Activated CD4-positive, alpha-beta T cell treated with anti-CD3 and anti-CD28 coated beads for 36 hours (primary cell): ENCODE measurements around the gene PCDHGB2. TPM values are rescaled to one million over a fixed set of nuclear protein-coding genes. Genes with fewer than 3 reads are reported as not detected.
"Not testable (repeated sequence)": the region's sequence is repeated elsewhere in the genome, so short reads cannot be mapped to it uniquely, and the experiment has no call there.

ENCODE experiments used
- ATAC-seq: fragments of 200-7000 bp; cut with Tn5 transposase; one replicate; pipeline ENCODE4 v1.10.0; 2021; ENCODE audit warnings: mild to moderate bottlenecking, moderate library complexity
- CTCF ChIA-PET: fragments of 350-600 bp; sonication (Branson Sonifier 250); formaldehyde crosslinking; loops from one replicate; lab custom pipeline; 2021; ENCODE audit warnings: antibody characterized with exemption; lab: Charles Lee
- POLR2A ChIA-PET: fragments of 350-600 bp; sonication (Branson Sonifier 250); formaldehyde crosslinking; loops from one replicate; lab custom pipeline; 2021; ENCODE audit warnings: antibody characterized with exemption, inconsistent platforms; lab: Charles Lee
- DNase-seq: peaks from one replicate; pipeline ENCODE4 v3.0.0-alpha.2; 2020
- H3K27ac Mint-ChIP-seq: one replicate; pipeline ENCODE4 v1.8.0; 2021; ENCODE audit warnings: mixed read lengths
- H3K27me3 Mint-ChIP-seq: one replicate; pipeline ENCODE4 v1.8.0; 2021; ENCODE audit warnings: mixed read lengths
- H3K36me3 Mint-ChIP-seq: one replicate; pipeline ENCODE4 v1.8.0; 2021; ENCODE audit warnings: low read depth, mixed read lengths
- H3K4me1 Mint-ChIP-seq: one replicate; pipeline ENCODE4 v1.8.0; 2021; ENCODE audit warnings: mixed read lengths
- H3K4me3 Mint-ChIP-seq: one replicate; pipeline ENCODE4 v1.8.0; 2021; ENCODE audit warnings: mild to moderate bottlenecking, moderate library complexity, mixed read lengths
- H3K9me3 Mint-ChIP-seq: one replicate; pipeline ENCODE4 v1.8.0; 2021; ENCODE audit warnings: low read depth, mixed read lengths
- intact Hi-C, 2 experiments: fragments of 100-400 bp; cut with DNase I in 1 of 2; cut with micrococcal nuclease in 1 of 2; formaldehyde crosslinking; loops; one replicate each; pipeline versions ENCODE4 v1.14.2 to v1.15.1; 2022 to 2024; cut with DNase I, micrococcal nuclease
- total RNA-seq, 2 experiments: library from RNA; stranded (reverse); gene quantifications; one replicate each; pipeline ENCODE4 v1.2.3, GENCODE V29; 2021

The PCDHGB2 gene
- total RNA-seq, 2 experiments from 2014 or later = 0.07 to 0.18 TPM

GRCh38 chr5:141399555-141400258, 39.9 kb downstream of the PCDHGB2 start:
- ATAC-seq = no peak
- Mint-ChIP-seq H3K9me3 (peaks cover 6% of the 10 kb centered on the region), H3K4me1 (no peaks in the 10 kb centered on the region), H3K27me3 (peaks cover 56% of the 10 kb centered on the region), H3K27ac (no peak overlapping the region), H3K36me3 (peaks cover 17% of the 10 kb centered on the region), H3K4me3 (no peak overlapping the region)
- POLR2A ChIA-PET = no interaction called here
- no peak for DNase-seq
- CTCF ChIA-PET = interaction anchor here (0.7 to 2.3 kb wide), 6 partner anchors 9 to 158 kb away, joined by 3 to 8 read pairs (median 3); partner anchors contain the start of gene TAF7
- intact Hi-C loops = loop anchor here in 1 of 2 experiments (10.0 kb wide), 1 partner anchor 525 kb away; the partner anchor contains the start of gene PCDHA12

GRCh38 chr5:141402553-141403243, 42.9 kb downstream of the PCDHGB2 start, which contains the start of gene PCDHGA9:
Gene PCDHGA9 (plus strand): TSS chr5:141402778. CDS start chr5:141402953, 175 bp downstream.
- Mint-ChIP-seq H3K4me3 (no peak within 1 kb of the TSS), H3K9me3 (peaks cover 10% of the 10 kb centered on the region), H3K27ac (no peak within 1 kb of the TSS), H3K36me3 (peaks cover 11% of the 10 kb centered on the region), H3K4me1 (no peaks in the 10 kb centered on the region), H3K27me3 (peaks cover 56% of the 10 kb centered on the region)
- DNase-seq = peak; percentile 46
- CTCF ChIA-PET = interaction anchor here (0.6 to 1.5 kb wide), 12 partner anchors 10 to 956 kb away, joined by 3 to 15 read pairs (median 4); partner anchors contain the start of genes PCDHGA10, PCDHGA11 and PCDHGB7
- ATAC-seq = no peak
- intact Hi-C loops = loop anchor here in 1 of 2 experiments (10.0 kb wide), 1 partner anchor 528 kb away; the partner anchor contains the start of gene PCDHA12
- POLR2A ChIA-PET = no interaction called here

GRCh38 chr5:141403387-141403786, 43.6 kb downstream of the PCDHGB2 start:
- Mint-ChIP-seq H3K9me3 (peaks cover 12% of the 10 kb centered on the region), H3K4me3 (no peak overlapping the region), H3K36me3 (peaks cover 13% of the 10 kb centered on the region), H3K4me1 (no peaks in the 10 kb centered on the region), H3K27ac (no peak overlapping the region), H3K27me3 (peaks cover 62% of the 10 kb centered on the region)
- CTCF ChIA-PET = interaction anchor here (0.6 to 1.5 kb wide), 12 partner anchors 10 to 207 kb away, joined by 3 to 15 read pairs (median 4); partner anchors contain the start of genes PCDHGA10, PCDHGA11 and PCDHGB7
- POLR2A ChIA-PET = no interaction called here
- no peak for ATAC-seq
- DNase-seq = no peak
- intact Hi-C loops = loop anchor here in 1 of 2 experiments (10.0 kb wide), 1 partner anchor 529 kb away; the partner anchor contains the start of gene PCDHA12

GRCh38 chr5:141407790-141408505, 48.2 kb downstream of the PCDHGB2 start, which contains the start of gene PCDHGB6:
Gene PCDHGB6 (plus strand): TSS chr5:141408021. CDS start chr5:141408203, 182 bp downstream.
- Mint-ChIP-seq H3K4me3 (peak within 1 kb of the TSS; percentile 48), H3K36me3 (peaks cover 16% of the 10 kb centered on the region), H3K9me3 (peaks cover 19% of the 10 kb centered on the region), H3K27me3 (peaks cover 60% of the 10 kb centered on the region)
- DNase-seq = peak; percentile 74
- H3K27ac Mint-ChIP-seq, H3K4me1 Mint-ChIP-seq, POLR2A ChIA-PET: not testable (repeated sequence)
- ATAC-seq = peak; percentile 80
- intact Hi-C loops = loop anchor here (5.0 to 10.0 kb wide), 2 partner anchors 36 to 533 kb away; partner anchors contain the start of genes PCDHGA6 (in 2 of the 2), PCDHGB3 (in 2 of the 2) and PCDHA12 (in 1 of the 2)
- CTCF ChIA-PET = interaction anchor here (1.0 to 3.9 kb wide), 17 partner anchors 9 to 226 kb away, joined by 3 to 23 read pairs (median 4); partner anchors contain the start of genes DIAPH1, PCDHGA1, PCDHGA11 and PCDHGA12

GRCh38 chr5:141409598-141410306, 50.0 kb downstream of the PCDHGB2 start:
- H3K4me3 Mint-ChIP-seq = no peak overlapping the region
- H3K4me1 Mint-ChIP-seq = peaks cover 8% of the 10 kb centered on the region
- peaks cover 63% of the 10 kb centered on the region for H3K27me3 Mint-ChIP-seq
- DNase-seq = no peak
- ATAC-seq = no peak
- H3K9me3 Mint-ChIP-seq = peaks cover 19% of the 10 kb centered on the region
- H3K27ac Mint-ChIP-seq = no peak overlapping the region
- CTCF ChIA-PET = interaction anchor here (0.7 kb wide), 1 partner anchor 71 kb away, joined by 3 read pairs; no protein-coding TSS in a partner anchor
- intact Hi-C loops = loop anchor here (5.0 to 10.0 kb wide), 2 partner anchors 37 to 535 kb away; partner anchors contain the start of genes PCDHGA6 (in 2 of the 2), PCDHGB3 (in 2 of the 2) and PCDHA12 (in 1 of the 2)
- H3K36me3 Mint-ChIP-seq = peaks cover 16% of the 10 kb centered on the region
- POLR2A ChIA-PET = no interaction called here

GRCh38 chr5:141411575-141411974, 51.8 kb downstream of the PCDHGB2 start:
- DNase-seq (no peak), ATAC-seq (no peak)
- Mint-ChIP-seq H3K27me3 (peaks cover 62% of the 10 kb centered on the region), H3K9me3 (peaks cover 16% of the 10 kb centered on the region), H3K4me1 (peaks cover 8% of the 10 kb centered on the region), H3K27ac (no peak overlapping the region), H3K36me3 (peaks cover 21% of the 10 kb centered on the region), H3K4me3 (no peak overlapping the region)
- POLR2A ChIA-PET = no interaction called here
- CTCF ChIA-PET = interaction anchor here (1.8 to 3.8 kb wide), 3 partner anchors 10 to 198 kb away, joined by 5 to 23 read pairs (median 19); partner anchors contain the start of genes PCDHB13 and PCDHGA11
- intact Hi-C loops = no loop called here

Other genes with a start within 250 kb of the PCDHGB2 start
- gene PCDHB4, start 238.2 kb upstream of the PCDHGB2 start, total RNA-seq = not detected
- gene PCDHB5, start 224.8 kb upstream of the PCDHGB2 start, total RNA-seq = not detected
- gene PCDHB6, start 209.9 kb upstream of the PCDHGB2 start, total RNA-seq = not detected
- gene PCDHB7, start 187.3 kb upstream of the PCDHGB2 start, total RNA-seq = not detected
- not detected for gene PCDHB8, start 182.2 kb upstream of the PCDHGB2 start, total RNA-seq
- not detected for gene PCDHB16, start 177.6 kb upstream of the PCDHGB2 start, total RNA-seq
- gene PCDHB9, start 172.8 kb upstream of the PCDHGB2 start, total RNA-seq = not detected
- gene PCDHB10, start 167.6 kb upstream of the PCDHGB2 start, total RNA-seq = not detected
- not detected for gene PCDHB11, start 160.4 kb upstream of the PCDHGB2 start, total RNA-seq
- not detected for gene PCDHB12, start 151.3 kb upstream of the PCDHGB2 start, total RNA-seq
- not detected for gene PCDHB13, start 146.1 kb upstream of the PCDHGB2 start, total RNA-seq
- gene PCDHB14, start 136.7 kb upstream of the PCDHGB2 start, total RNA-seq = not detected
- gene PCDHB15, start 114.6 kb upstream of the PCDHGB2 start, total RNA-seq = not detected
- under 1 TPM; 0.27 to 0.30 TPM for gene SLC25A2, start 55.9 kb upstream of the PCDHGB2 start, total RNA-seq
- 10 to 100 TPM; 45.2 to 54.4 TPM for gene TAF7, start 39.2 kb upstream of the PCDHGB2 start, total RNA-seq
- gene PCDHGA1, start 29.5 kb upstream of the PCDHGB2 start, total RNA-seq = under 1 TPM in 1 of 2 experiments, not detected in 1; 0.05 TPM
- gene PCDHGA2, start 21.2 kb upstream of the PCDHGB2 start, total RNA-seq = not detected
- gene PCDHGA3, start 16.2 kb upstream of the PCDHGB2 start, total RNA-seq = not detected
- not detected for gene PCDHGB1, start 9.9 kb upstream of the PCDHGB2 start, total RNA-seq
- gene PCDHGA4, start 5.0 kb upstream of the PCDHGB2 start, total RNA-seq = under 1 TPM; 0.11 TPM
- gene PCDHGA5, start 4.2 kb downstream of the PCDHGB2 start, total RNA-seq = under 1 TPM; 0.07 to 0.09 TPM
- gene PCDHGB3, start 10.2 kb downstream of the PCDHGB2 start, total RNA-seq = not detected
- under 1 TPM; 0.05 to 0.14 TPM for gene PCDHGA6, start 13.9 kb downstream of the PCDHGB2 start, total RNA-seq
- not detected for gene PCDHGA7, start 22.7 kb downstream of the PCDHGB2 start, total RNA-seq
- under 1 TPM in 1 of 2 experiments, not detected in 1; 0.09 TPM for gene PCDHGB4, start 27.7 kb downstream of the PCDHGB2 start, total RNA-seq
- not detected for gene PCDHGA8, start 32.6 kb downstream of the PCDHGB2 start, total RNA-seq
- under 1 TPM; 0.05 to 0.09 TPM for gene PCDHGB5, start 38.0 kb downstream of the PCDHGB2 start, total RNA-seq
- under 1 TPM in 1 of 2 experiments, not detected in 1; 0.09 TPM for gene PCDHGA9, start 42.8 kb downstream of the PCDHGB2 start, total RNA-seq
- not detected for gene PCDHGB6, start 48.0 kb downstream of the PCDHGB2 start, total RNA-seq
- gene PCDHGA10, start 53.0 kb downstream of the PCDHGB2 start, total RNA-seq = under 1 TPM in 1 of 2 experiments, not detected in 1; 0.07 TPM
- gene PCDHGB7, start 57.7 kb downstream of the PCDHGB2 start, total RNA-seq = not detected
- gene PCDHGA11, start 61.1 kb downstream of the PCDHGB2 start, total RNA-seq = under 1 TPM in 1 of 2 experiments, not detected in 1; 0.07 TPM
- gene PCDHGA12, start 70.5 kb downstream of the PCDHGB2 start, total RNA-seq = under 1 TPM; 0.07 to 0.09 TPM
- under 1 TPM; 0.16 to 0.34 TPM for gene PCDHGC3, start 116.0 kb downstream of the PCDHGB2 start, total RNA-seq
- not detected for gene PCDHGC4, start 125.0 kb downstream of the PCDHGB2 start, total RNA-seq
- gene PCDHGC5, start 129.1 kb downstream of the PCDHGB2 start, total RNA-seq = not detected